GM18861 (cell line): Measurements from ENCODE around the gene CDH18.

Experiments used
- ATAC-seq: cut with Tn5 transposase; IDR thresholded peaks from one replicate; pipeline ENCODE4 v1.9.1; 2021; ENCODE audit not compliant: unreplicated experiment

The CDH18 gene

GRCh38 chr5:19616701-19617215 is 371.2 kb downstream of the CDH18 start:
- ATAC-seq = no peak

GRCh38 chr5:19615661-19616060 is 372.3 kb downstream of the CDH18 start:
- no peak for ATAC-seq

- ATAC-seq = no peak
Observed at GRCh38 chr5:19615071-19615470, 372.9 kb downstream of the CDH18 start.

GRCh38 chr5:19608444-19609002 is 379.5 kb downstream of the CDH18 start:
- no peak for ATAC-seq

GRCh38 chr5:19605846-19606407 is 382.1 kb downstream of the CDH18 start:
- no peak for ATAC-seq

- ATAC-seq = no peak
Observed at GRCh38 chr5:19584131-19584530, 403.9 kb downstream of the CDH18 start.

- ATAC-seq = no peak
Observed at GRCh38 chr5:19577882-19578281, 410.1 kb downstream of the CDH18 start.

- no peak for ATAC-seq
Observed at GRCh38 chr5:19568004-19568403, 420.0 kb downstream of the CDH18 start.

- no peak for ATAC-seq
Observed at GRCh38 chr5:19565466-19565865, 422.5 kb downstream of the CDH18 start.

GRCh38 chr5:19564036-19564435 is 424.0 kb downstream of the CDH18 start:
- no peak for ATAC-seq

- ATAC-seq = no peak
Observed at GRCh38 chr5:19555876-19556275, 432.1 kb downstream of the CDH18 start.

- ATAC-seq = no peak
Observed at GRCh38 chr5:19555436-19555835, 432.6 kb downstream of the CDH18 start.

GRCh38 chr5:19554524-19554923 is 433.5 kb downstream of the CDH18 start:
- ATAC-seq = no peak

GRCh38 chr5:19547640-19548039 is 440.4 kb downstream of the CDH18 start:
- ATAC-seq = no peak

- no peak for ATAC-seq
Observed at GRCh38 chr5:19546521-19546920, 441.5 kb downstream of the CDH18 start.

- no peak for ATAC-seq
Observed at GRCh38 chr5:19538607-19539006, 449.4 kb downstream of the CDH18 start.

GRCh38 chr5:19536387-19536786 is 451.6 kb downstream of the CDH18 start:
- no peak for ATAC-seq

- ATAC-seq = no peak
Observed at GRCh38 chr5:19534751-19535150, 453.2 kb downstream of the CDH18 start.

- ATAC-seq = no peak
Observed at GRCh38 chr5:19532936-19533335, 455.1 kb downstream of the CDH18 start.

GRCh38 chr5:19531374-19531952 is 456.5 kb downstream of the CDH18 start:
- no peak for ATAC-seq

- ATAC-seq = no peak
Observed at GRCh38 chr5:19519448-19519847, 468.6 kb downstream of the CDH18 start.

- no peak for ATAC-seq
Observed at GRCh38 chr5:19498852-19499251, 489.1 kb downstream of the CDH18 start.
